GM12875 (cell line): ENCODE results near the gene SLC25A14.

Experiments
- H3K4me3 ChIP-seq: one replicate; pipeline ENCODE4 v1.5.1; 2011; ENCODE audit warnings: low read depth, low read length, control low read depth
- TF ChIP-seq, protein P1 (sequence below): IDR thresholded peaks from 2 replicates; pipeline ENCODE4 v1.5.1; 2011; ENCODE audit warnings: low read depth, mild to moderate bottlenecking, control low read depth, inconsistent platforms, low read length, moderate library complexity, borderline replicate concordance; ENCODE audit not compliant: insufficient read depth

Gene SLC25A14

DNA sequence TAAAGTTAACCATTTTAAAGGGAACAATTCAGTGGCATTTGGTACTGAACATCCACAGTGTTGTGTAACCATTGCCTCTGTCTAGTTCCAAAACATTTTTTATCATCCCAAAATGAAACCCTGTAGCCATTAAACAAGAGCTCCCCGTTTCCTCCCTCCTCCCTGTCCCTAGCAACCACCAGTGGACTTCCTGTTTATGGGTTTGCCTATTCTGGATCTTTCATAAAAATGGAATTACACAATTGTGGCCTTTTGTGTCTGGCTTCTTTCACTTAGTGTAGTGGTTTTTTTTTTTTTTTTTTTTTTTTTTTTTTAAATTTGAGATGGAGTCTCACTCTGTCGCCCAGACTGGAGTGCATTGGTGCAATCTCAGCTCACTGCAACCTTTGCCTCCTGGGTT, 73.7 kb downstream of the SLC25A14 start:
- no peak overlapping the region for H3K4me3 ChIP-seq
- TF ChIP-seq, protein P1, sequence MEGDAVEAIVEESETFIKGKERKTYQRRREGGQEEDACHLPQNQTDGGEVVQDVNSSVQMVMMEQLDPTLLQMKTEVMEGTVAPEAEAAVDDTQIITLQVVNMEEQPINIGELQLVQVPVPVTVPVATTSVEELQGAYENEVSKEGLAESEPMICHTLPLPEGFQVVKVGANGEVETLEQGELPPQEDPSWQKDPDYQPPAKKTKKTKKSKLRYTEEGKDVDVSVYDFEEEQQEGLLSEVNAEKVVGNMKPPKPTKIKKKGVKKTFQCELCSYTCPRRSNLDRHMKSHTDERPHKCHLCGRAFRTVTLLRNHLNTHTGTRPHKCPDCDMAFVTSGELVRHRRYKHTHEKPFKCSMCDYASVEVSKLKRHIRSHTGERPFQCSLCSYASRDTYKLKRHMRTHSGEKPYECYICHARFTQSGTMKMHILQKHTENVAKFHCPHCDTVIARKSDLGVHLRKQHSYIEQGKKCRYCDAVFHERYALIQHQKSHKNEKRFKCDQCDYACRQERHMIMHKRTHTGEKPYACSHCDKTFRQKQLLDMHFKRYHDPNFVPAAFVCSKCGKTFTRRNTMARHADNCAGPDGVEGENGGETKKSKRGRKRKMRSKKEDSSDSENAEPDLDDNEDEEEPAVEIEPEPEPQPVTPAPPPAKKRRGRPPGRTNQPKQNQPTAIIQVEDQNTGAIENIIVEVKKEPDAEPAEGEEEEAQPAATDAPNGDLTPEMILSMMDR = no peak

DNA sequence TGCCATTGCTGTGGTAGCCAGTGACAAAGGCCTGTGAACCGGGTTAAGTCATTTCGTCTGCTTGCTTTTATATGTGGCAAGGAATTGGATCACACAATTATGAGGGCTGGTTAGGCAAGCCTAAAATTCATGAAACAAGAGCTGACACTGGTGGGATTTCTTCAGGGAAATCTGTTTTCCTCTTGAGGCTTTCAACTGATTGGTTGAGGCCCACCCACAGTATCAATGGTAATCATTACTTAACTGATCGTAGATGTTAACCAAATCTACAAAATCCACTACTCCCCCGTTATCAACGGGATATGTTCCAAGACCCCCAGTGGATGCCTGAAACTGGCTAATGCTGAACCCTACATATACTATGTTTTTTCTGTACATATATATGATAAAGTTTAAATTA, 75.1 kb downstream of the SLC25A14 start:
- TF ChIP-seq, protein P1 = no peak

GRCh38 chrX:130415201-130415600, 75.5 kb downstream of the SLC25A14 start:
- TF ChIP-seq, protein P1 = no peak
- no peak overlapping the region for H3K4me3 ChIP-seq

More for the DNA sequence above, 75.1 kb downstream of the SLC25A14 start:
- no peak overlapping the region for H3K4me3 ChIP-seq

DNA sequence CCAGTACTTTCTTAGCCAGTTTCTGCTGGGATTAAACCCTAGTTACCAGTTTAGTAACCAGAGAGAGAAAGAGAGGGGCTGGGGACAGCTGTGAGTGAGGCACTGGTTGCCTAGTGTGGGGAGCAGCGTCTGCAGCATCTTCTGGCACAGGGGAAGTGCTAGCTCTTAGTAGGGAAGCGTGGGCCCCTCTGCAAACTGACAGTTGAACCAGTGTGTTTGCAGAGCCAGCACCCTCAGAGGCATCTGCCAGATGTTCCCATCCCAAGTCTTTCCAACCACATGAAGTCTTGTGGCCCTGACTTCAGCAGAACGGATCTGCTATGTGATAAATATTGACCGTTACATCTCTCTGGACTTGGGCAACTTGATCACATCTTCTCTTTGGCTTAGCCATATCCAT, 77.1 kb downstream of the SLC25A14 start:
- no peak overlapping the region for H3K4me3 ChIP-seq
- TF ChIP-seq, protein P1 = no peak

- TF ChIP-seq, protein P1 = no peak
These were observed 78.3 kb downstream of the SLC25A14 start for GRCh38 chrX:130418066-130418465.

GRCh38 chrX:130418740-130419139, 79.0 kb downstream of the SLC25A14 start:
- no peak overlapping the region for H3K4me3 ChIP-seq
- TF ChIP-seq, protein P1 = no peak

More at GRCh38 chrX:130418066-130418465, 78.3 kb downstream of the SLC25A14 start:
- no peak overlapping the region for H3K4me3 ChIP-seq

DNA sequence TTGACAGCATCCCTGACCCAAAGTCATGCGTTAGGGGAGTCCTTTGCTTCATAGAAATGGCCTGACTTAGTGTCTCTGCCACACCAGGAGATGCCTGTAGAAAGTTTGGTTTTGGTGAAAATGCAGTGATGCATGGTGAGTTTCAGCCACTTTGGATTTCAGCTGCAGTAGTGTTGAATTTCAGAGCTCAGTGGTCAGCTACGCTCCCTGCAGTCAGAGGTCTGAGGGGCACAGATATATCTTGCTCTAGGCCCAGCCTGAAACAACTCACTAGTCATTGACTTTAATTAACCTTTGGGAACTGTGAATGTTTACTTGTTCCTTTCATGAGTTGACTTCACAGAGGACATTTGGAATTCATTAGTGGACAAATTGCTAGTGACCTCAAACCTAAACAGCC, 79.5 kb downstream of the SLC25A14 start:
- H3K4me3 ChIP-seq = no peak overlapping the region
- TF ChIP-seq, protein P1 = no peak
